Adrenal gland (tissue), 5 donors: ENCODE measurements around the gene ZNF740.

Source experiments
- POLR2A ChIP-seq, 2 donors: fragments of 450-650 bp; IDR thresholded peaks; one replicate each; pipeline ENCODE4 v1.6.1; 2017; ENCODE audit warnings: antibody characterized with exemption in 2 of 2, mild to moderate bottlenecking in 2 of 2, moderate library complexity in 1 of 2
- TF ChIP-seq, protein P1 (sequence below), 6 experiments: fragments of 450-650 bp in 4 of 6; fragments of 200-600 bp in 2 of 6; sonication (generic) in 1 of 6; IDR thresholded peaks; 1 replicate in 5 of 6; 2 replicates in 1 of 6; pipeline versions ENCODE4 v1.5.1 to v1.8.0; 2016 to 2021; ENCODE audit warnings: antibody characterized with exemption in 6 of 6, mild to moderate bottlenecking in 2 of 6, moderate library complexity in 1 of 6
- donor health status: DM: no; HTN: no; CAD: no.

DNA sequence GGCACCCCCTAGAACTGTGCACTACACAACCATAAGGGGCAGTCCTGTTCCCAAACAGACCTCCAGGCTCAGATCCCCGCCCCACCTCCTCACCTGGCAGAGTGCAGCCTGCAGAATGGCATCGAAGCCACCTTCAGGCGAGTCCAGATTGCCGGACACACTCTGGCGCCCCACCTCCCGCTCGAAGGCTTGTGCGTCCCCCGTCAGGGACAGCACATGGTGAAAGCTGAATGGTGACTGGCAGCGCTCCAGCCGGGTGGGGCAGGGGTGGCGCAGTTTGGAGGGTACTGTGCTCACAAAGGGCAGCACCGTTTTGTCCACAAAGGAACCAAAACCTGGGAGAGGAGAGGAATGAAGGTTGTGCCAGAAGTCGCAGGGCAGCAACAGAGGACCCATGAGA, 16.0 kb downstream of the ZNF740 start:
- TF ChIP-seq, protein P1, sequence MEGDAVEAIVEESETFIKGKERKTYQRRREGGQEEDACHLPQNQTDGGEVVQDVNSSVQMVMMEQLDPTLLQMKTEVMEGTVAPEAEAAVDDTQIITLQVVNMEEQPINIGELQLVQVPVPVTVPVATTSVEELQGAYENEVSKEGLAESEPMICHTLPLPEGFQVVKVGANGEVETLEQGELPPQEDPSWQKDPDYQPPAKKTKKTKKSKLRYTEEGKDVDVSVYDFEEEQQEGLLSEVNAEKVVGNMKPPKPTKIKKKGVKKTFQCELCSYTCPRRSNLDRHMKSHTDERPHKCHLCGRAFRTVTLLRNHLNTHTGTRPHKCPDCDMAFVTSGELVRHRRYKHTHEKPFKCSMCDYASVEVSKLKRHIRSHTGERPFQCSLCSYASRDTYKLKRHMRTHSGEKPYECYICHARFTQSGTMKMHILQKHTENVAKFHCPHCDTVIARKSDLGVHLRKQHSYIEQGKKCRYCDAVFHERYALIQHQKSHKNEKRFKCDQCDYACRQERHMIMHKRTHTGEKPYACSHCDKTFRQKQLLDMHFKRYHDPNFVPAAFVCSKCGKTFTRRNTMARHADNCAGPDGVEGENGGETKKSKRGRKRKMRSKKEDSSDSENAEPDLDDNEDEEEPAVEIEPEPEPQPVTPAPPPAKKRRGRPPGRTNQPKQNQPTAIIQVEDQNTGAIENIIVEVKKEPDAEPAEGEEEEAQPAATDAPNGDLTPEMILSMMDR (IDR thresholded peaks at IDR 0.05) = no peak
- TF ChIP-seq POLR2A (IDR thresholded peaks at IDR 0.05) = no peak
